HG03045 (cell line): ENCODE measurements around the gene ITGA4.

ENCODE experiments used
- ATAC-seq: cut with Tn5 transposase; IDR thresholded peaks from one replicate; pipeline ENCODE4 v1.9.1; 2021; ENCODE audit warnings: mild to moderate bottlenecking, moderate library complexity; ENCODE audit not compliant: unreplicated experiment

ITGA4 gene

GRCh38 chr2:181457741-181458425, 697 bp downstream of the ITGA4 start:
- peak; percentile 35 for ATAC-seq

- no peak for ATAC-seq
These were observed 1.7 kb downstream of the ITGA4 start for GRCh38 chr2:181458871-181459270.

GRCh38 chr2:181459621-181460021, 2.4 kb downstream of the ITGA4 start:
- no peak for ATAC-seq

DNA sequence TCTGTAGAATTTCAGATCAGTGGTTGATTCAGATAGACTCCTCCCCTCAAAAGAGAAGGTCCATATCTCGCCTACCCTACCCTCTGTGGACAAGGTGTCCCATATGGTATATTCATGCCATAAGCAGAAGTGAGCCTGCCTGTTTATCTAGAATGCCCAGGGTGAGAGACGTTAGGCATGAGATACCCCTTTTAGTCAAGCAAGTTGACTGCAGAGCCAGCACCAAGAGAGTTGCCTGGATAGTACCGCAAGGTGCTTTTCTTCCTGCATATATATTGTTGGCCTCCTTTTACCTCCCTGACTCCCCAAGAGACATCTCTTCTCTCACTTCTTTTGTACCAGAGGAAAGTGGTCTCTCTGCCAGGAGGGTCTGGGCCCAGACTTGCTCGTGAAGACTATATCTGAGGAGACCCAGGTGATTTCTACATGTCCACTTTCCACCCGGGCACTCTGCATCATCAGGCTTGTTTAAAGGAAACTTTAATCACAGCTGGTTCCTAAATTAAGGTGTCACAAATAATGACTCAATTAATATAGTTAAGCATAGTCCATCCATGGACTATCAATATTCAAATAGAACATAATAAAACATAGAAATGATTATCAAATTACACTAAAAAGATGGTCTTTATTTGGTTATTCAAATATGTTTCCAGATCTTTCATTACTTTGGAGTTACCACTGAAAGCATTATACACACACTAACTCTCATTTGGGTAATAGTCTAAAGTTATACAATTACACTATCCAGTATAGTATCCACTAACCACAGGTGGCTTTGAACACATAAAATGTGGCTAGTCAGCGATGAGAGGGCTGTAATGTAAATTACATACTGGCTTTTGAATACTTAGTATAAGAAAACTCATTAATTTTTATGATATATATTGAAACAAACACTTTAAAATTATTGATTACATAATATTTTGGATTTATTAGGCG, 4.1 kb downstream of the ITGA4 start:
- no peak for ATAC-seq

DNA sequence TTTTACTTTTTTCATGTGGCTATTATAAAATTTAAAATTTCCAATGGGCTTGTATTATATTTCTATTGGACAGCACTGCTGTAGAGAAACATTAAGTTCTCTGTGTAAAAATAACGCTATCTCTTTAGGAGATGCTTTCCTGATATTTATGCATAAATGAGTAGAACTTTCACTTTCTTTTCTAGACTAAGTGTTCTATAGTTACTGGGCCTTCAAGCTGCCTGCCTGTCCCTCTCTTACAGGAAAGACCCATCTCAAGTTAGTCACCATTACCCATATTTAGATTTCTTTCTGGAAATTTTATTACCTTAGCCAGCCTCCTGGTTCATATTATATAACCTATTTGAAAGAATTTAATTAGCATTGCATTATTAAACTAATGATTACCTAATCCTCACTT, 4.8 kb downstream of the ITGA4 start:
- ATAC-seq = no peak

- ATAC-seq = no peak
These were observed 6.4 kb downstream of the ITGA4 start for GRCh38 chr2:181463588-181463987.

DNA sequence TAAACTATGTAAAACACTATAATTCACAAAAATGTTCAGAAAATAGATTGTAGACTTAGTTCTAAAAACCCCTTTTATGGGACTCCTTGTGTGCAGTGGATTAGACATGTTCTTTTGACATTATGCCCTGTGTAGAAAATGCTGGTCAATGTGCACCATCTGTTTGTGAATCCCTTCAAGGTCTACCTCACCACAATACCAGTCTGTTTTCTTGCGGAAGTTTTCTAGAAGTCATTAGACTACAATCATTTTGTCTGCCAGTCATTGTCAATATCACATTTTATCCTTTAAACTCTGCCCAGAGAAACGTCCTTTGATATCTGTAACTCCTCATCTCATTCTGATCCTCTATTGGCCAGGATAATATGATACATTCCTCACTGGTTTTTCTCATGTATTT, 7.8 kb downstream of the ITGA4 start:
- ATAC-seq = no peak

DNA sequence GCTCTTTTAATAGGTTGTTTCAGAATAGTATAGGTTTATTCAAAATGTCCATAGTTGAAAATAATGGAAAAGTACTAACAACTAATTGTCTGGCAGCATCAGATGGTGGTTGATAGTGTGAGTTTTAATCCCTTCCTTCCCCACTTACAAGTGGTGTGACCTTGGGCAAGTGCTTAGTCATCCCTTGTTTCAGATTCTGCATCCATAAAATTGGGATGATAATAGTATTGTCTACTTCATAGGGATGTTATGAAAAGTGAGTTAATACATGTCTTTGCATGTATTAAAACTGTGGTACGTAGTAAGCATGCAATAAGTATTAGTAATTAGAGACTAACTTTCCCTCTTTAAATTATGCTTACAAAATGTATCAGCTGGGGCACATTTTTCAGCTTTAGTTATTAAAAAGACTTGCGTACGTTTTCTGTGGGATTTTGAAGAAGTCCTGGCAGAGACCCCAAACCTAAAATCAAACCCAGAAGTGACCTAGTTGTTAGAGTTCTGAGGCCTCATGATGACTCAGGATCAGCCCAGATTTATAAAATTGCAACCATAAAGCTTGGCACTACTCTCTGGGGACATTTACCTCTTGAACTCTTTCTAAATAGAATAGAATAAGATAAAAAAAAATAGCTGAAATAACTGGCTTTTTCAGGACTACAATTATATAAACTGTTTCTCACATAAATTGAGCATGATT, 8.6 kb downstream of the ITGA4 start:
- ATAC-seq = no peak

- no peak for ATAC-seq
These were observed 9.7 kb downstream of the ITGA4 start for GRCh38 chr2:181466661-181467576.

DNA sequence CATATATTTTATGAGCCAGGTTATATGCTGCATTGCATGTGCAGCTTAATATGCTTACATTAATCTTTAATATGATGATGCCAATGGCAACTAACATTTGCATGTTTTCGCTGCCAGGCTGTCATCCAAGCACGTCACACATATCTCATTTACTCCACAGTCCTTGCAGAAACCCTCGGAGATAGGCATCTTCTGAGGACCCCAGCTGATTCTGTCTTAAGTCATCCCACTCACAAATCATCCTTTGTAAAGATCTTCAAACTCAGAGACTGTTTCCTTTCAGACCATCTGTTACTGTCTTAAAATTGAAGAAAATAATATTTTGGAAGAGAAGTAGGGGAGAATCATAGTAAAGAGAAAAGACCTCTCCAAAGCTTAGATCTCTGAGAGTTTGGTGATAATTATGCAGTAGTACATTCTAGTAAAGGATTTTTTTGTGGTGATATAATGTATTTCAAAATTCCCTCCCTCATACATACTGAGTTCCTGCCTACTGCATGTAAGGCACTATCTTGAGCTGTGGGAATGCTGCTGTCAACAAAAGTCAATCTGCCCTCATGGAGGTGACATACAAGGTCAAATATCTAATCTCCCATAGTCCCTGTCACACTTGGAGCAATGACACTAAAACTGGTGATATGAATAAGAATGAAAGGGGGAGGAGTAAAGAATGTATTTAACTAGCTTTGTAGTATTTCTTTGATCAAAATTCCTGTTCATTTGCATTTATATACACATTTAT, 11.0 kb downstream of the ITGA4 start:
- no peak for ATAC-seq

DNA sequence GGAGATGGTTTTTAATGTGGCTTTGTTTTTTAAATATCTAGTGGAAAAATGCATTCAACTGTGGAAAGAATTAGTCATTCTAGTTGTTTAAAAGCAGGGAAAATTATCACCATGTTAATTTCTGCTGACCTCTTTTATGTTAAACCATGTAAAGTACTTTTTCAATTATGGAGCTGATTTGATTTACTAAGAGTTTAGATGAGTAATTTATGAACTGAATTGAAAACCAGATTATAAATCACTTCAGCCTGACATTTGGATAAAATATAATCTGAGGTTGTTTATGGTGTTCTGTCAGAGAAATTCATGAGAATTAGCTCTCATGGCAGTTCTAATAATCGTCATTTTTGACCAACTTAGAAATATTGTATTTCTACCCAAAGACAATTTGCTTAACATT, 11.6 kb downstream of the ITGA4 start:
- no peak for ATAC-seq

- no peak for ATAC-seq
These were observed 14.0 kb downstream of the ITGA4 start for GRCh38 chr2:181471226-181471625.

DNA sequence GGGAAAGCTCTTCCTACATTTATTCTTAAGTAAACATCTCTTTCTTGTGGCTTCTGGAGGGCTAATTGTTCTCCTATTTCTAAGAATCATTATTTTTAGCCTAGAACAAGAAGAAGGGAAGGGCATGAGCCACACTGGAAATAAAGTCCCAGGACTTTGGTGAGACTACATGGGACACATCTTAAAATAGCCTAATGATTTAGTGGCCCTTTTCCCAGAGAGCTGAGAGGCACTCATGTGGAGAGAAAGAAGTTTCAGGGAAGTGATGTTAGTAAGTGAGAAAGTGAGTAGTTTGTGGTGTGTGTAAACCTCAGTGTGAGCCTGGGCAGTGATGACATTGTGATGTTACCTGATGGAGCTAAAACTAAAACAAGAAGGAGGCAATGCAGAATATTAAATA, 14.6 kb downstream of the ITGA4 start:
- ATAC-seq = no peak

DNA sequence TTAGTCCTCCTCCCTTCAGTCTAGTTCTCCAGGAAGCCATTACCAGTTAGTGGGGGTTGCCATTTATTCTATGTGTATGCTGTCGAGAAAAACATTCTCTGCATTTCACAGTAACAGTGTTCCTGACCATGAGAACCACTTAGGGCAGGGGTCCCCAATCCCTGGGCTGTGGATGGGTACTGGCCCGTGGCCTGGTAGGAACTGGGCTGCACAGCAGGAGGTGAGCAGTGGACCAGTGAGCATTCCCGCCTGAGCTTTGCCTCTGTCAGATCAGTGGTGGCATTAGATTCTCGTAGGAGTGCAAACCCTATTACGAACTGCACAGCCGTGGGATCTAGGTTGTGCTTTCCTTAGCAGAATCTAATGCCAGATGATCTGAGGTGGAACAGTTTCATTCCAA, 15.8 kb downstream of the ITGA4 start:
- ATAC-seq = no peak

- no peak for ATAC-seq
These were observed 17.2 kb downstream of the ITGA4 start for GRCh38 chr2:181474222-181474881.

DNA sequence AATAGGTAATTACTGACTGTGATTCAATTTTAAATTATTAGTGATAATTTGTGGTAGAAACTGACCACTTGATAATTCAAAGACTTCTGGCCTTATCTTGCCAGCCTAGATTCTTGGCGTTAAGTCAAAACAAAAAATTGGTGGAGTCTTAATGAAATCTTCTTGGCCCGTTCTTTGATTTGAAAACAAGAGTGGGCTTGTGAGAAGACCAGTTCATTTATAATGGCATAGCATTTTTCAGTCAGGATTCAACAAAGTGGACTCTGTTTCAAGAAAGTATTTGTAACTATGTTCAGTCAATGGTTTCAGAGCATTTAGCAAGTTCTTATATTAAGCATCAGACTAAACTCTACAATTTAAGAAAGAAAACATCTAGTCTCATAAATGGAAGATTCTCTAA, 26.0 kb downstream of the ITGA4 start:
- no peak for ATAC-seq

GRCh38 chr2:181483876-181484275, 26.7 kb downstream of the ITGA4 start:
- ATAC-seq = no peak

DNA sequence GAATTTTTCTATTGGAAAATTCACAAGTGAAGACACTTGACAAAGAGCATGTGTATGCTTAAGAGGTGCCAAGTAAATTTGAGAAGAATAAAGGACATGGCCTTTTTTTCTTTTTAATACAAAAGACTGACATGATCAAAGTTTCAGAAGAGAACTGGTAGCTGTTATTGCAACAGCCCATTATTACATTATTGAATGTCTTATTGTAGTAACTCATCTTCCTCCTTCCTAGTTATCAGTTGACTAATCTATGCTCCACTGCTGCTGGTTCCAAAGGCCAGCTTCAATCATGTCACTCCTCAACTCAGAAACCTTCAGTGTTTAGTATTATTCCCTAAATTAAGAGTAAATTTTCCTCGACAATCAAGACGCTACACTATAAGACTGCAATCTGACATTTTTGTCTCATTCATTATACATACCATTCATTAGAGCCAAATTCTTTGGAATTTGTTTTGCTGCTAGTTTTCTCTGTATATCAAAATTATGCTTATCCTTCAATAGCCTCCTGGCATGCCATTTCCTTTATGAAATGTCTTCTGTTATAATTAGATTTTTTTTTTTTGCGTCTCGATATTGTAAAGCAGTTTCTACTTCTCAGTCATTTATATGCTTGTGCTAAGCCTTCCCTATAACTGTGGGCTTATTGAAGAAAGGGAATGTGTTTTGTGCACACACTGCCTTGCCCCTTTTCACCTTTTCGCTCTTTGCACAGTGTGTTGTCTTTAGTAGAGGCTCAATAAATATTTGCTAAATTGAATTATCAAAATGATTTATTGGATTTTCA, 27.9 kb downstream of the ITGA4 start:
- no peak for ATAC-seq

- ATAC-seq = no peak
These were observed 28.4 kb downstream of the ITGA4 start for GRCh38 chr2:181485638-181485946.
